ENCODE measurements around the gene PPHLN1. TPM values are rescaled to one million over a fixed set of nuclear protein-coding genes. Genes with fewer than 3 reads are reported as not detected.

The PPHLN1 gene
- total RNA-seq, 2 experiments from 2014 or later: 52.9 to 63.3 TPM

DNA sequence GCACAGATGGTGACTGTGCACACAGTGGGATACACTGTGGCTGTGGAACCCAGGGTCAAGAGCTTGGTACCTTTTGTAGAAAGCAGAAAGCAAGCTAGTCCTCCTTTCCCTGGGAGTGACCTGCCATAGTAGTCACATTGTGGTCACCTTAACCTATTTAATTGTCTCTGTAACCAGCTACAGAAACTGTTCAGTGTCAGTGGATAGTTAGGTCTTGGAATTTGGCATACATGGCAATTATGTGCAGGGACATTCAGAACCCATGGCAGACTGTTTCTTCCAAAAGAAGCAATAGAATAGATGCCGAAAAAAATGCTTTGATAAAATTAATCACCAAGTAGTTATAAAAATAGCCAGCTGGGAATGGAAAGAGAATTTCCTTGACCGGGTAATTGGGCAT, 30.4 kb downstream of the PPHLN1 start:
- peaks cover 23% of the 10 kb centered on the region for H3K4me1 Mint-ChIP-seq (ENCODE audit: low read depth)
- DNase-seq: no peak
- no peaks in the 10 kb centered on the region for H3K27me3 Mint-ChIP-seq (ENCODE audit: low read depth)
- H3K4me3 Mint-ChIP-seq: no peak overlapping the region
- H3K27ac Mint-ChIP-seq: no peak overlapping the region
- CTCF ChIA-PET: interaction anchor here (0.8 to 2.0 kb wide), 2 partner anchors 16 to 30 kb away, joined by 3 to 6 read pairs; no protein-coding TSS in a partner anchor
- H3K36me3 Mint-ChIP-seq (ENCODE audit: low read depth): peaks cover 16% of the 10 kb centered on the region
- H3K9me3 Mint-ChIP-seq: no peaks in the 10 kb centered on the region
- intact Hi-C loops (cut with micrococcal nuclease): no loop called here

GRCh38 chr12:42360747-42361403, 34.9 kb downstream of the PPHLN1 start:
- Mint-ChIP-seq H3K4me3 (no peak overlapping the region), H3K27ac (peak overlapping the region; percentile 65), H3K9me3 (no peaks in the 10 kb centered on the region), H3K27me3 (ENCODE audit: low read depth) (no peaks in the 10 kb centered on the region), H3K36me3 (ENCODE audit: low read depth) (peaks cover 24% of the 10 kb centered on the region), H3K4me1 (ENCODE audit: low read depth) (peaks cover 51% of the 10 kb centered on the region)
- intact Hi-C loops (cut with micrococcal nuclease): loop anchor here (1.0 to 2.0 kb wide), 3 partner anchors 35 to 122 kb away; partner anchors contain the start of genes PPHLN1, YAF2 and ZCRB1
- DNase-seq: no peak
- CTCF ChIA-PET: interaction anchor here (0.7 to 3.5 kb wide), 2 partner anchors 11 to 14 kb away, joined by 3 to 21 read pairs; no protein-coding TSS in a partner anchor

- DNase-seq: no peak
- no peak overlapping the region for H3K27ac Mint-ChIP-seq
- no peak overlapping the region for H3K4me3 Mint-ChIP-seq
- CTCF ChIA-PET: interaction anchor here (3.5 kb wide), 1 partner anchor 9 kb away, joined by 21 read pairs; no protein-coding TSS in a partner anchor
- no peaks in the 10 kb centered on the region for H3K9me3 Mint-ChIP-seq
- intact Hi-C loops (cut with micrococcal nuclease): loop anchor here (2.0 kb wide), 1 partner anchor 123 kb away; the partner anchor contains the start of gene YAF2
- H3K36me3 Mint-ChIP-seq (ENCODE audit: low read depth): peaks cover 22% of the 10 kb centered on the region
- no peaks in the 10 kb centered on the region for H3K27me3 Mint-ChIP-seq (ENCODE audit: low read depth)
- peaks cover 51% of the 10 kb centered on the region for H3K4me1 Mint-ChIP-seq (ENCODE audit: low read depth)
Observed at GRCh38 chr12:42361909-42362646, 36.1 kb downstream of the PPHLN1 start.

DNA sequence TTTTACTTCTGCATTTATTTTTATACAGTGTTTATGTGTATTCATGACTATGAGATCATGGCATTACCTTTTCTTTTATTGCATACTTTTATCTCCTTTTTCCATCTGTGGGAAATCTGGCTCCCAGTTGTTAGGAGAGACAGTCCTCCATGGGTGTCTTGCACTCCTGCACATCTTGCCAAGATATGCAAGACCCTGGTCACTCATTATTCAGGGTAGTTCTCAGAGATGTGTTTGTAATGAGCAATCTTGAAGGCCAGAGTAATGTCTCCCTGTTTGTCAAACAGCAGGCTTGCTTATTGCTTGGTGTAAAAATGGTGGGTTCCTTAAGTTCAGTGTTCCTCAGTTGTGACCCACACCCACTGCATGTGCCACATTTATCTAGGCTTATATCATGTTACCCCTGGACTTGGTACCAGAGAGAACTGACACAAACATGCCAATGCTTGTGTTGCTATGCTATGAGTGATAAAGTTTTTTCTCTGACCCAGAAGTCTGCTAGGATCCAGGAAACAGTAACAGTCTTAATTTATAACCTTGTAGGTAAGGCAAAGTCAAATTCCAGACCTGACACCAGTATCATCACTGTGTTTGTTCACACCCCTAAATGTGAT, 36.8 kb downstream of the PPHLN1 start:
- H3K27ac Mint-ChIP-seq: no peak overlapping the region
- H3K4me1 Mint-ChIP-seq (ENCODE audit: low read depth): peaks cover 51% of the 10 kb centered on the region
- peaks cover 21% of the 10 kb centered on the region for H3K36me3 Mint-ChIP-seq (ENCODE audit: low read depth)
- CTCF ChIA-PET: interaction anchor here (1.4 kb wide), 1 partner anchor 9 kb away, joined by 9 read pairs; no protein-coding TSS in a partner anchor
- no peaks in the 10 kb centered on the region for H3K9me3 Mint-ChIP-seq
- no peaks in the 10 kb centered on the region for H3K27me3 Mint-ChIP-seq (ENCODE audit: low read depth)
- DNase-seq: no peak
- intact Hi-C loops (cut with micrococcal nuclease): no loop called here
- no peak overlapping the region for H3K4me3 Mint-ChIP-seq

DNA sequence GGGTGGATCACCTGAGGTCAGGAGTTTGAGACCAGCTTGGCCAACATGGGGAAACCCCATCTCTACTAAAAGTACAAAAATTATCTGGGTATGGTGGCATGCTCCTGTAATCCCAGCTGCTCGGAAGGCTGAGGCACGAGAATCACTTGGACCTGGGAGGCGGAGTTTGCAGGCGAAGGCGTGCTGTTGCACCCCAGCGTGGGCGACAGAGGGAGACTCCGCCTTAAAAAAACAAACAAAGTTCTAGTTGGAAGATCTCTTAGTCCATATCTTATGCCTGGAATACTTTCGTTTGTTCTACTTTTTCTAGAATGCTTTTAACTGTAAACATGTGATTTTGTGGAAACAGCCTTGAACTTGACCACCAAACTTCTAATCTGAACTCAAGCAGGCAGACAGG, 38.7 kb downstream of the PPHLN1 start:
- Mint-ChIP-seq H3K9me3 (no peaks in the 10 kb centered on the region), H3K27ac (no peak overlapping the region), H3K27me3 (ENCODE audit: low read depth) (no peaks in the 10 kb centered on the region), H3K4me3 (no peak overlapping the region), H3K4me1 (ENCODE audit: low read depth) (peaks cover 51% of the 10 kb centered on the region), H3K36me3 (ENCODE audit: low read depth) (peaks cover 17% of the 10 kb centered on the region)
- intact Hi-C loops (cut with micrococcal nuclease): no loop called here
- DNase-seq: no peak
- CTCF ChIA-PET: interaction anchor here (0.8 kb wide), 1 partner anchor 1158 kb away, joined by 3 read pairs; no protein-coding TSS in a partner anchor

GRCh38 chr12:42365486-42365885, 39.5 kb downstream of the PPHLN1 start:
- Mint-ChIP-seq H3K27ac (no peak overlapping the region), H3K36me3 (ENCODE audit: low read depth) (peaks cover 14% of the 10 kb centered on the region), H3K9me3 (no peaks in the 10 kb centered on the region), H3K27me3 (ENCODE audit: low read depth) (no peaks in the 10 kb centered on the region), H3K4me1 (ENCODE audit: low read depth) (peaks cover 43% of the 10 kb centered on the region), H3K4me3 (no peak overlapping the region)
- CTCF ChIA-PET: interaction anchor here (0.6 to 1.0 kb wide), 3 partner anchors 14 to 1159 kb away, joined by 3 read pairs; no protein-coding TSS in a partner anchor
- intact Hi-C loops (cut with micrococcal nuclease): no loop called here
- DNase-seq: no peak

- no peak for DNase-seq
- Mint-ChIP-seq H3K4me1 (ENCODE audit: low read depth) (peaks cover 8% of the 10 kb centered on the region), H3K27ac (no peak overlapping the region), H3K4me3 (no peak overlapping the region), H3K27me3 (ENCODE audit: low read depth) (no peaks in the 10 kb centered on the region), H3K9me3 (no peaks in the 10 kb centered on the region), H3K36me3 (ENCODE audit: low read depth) (no peaks in the 10 kb centered on the region)
- CTCF ChIA-PET: interaction anchor here (0.6 to 2.9 kb wide), 5 partner anchors 10 to 155 kb away, joined by 3 to 31 read pairs (median 11); no protein-coding TSS in a partner anchor
- intact Hi-C loops (cut with micrococcal nuclease): loop anchor here (10.0 kb wide), 1 partner anchor 1425 kb away; no protein-coding TSS in a partner anchor
Observed at GRCh38 chr12:42370013-42370412, 44.0 kb downstream of the PPHLN1 start.

- no peak overlapping the region for H3K27ac Mint-ChIP-seq
- intact Hi-C loops (cut with micrococcal nuclease): loop anchor here (1.0 to 10.0 kb wide), 7 partner anchors 46 to 1427 kb away; partner anchors contain the start of genes PPHLN1 and ZCRB1
- peak; percentile 33 for DNase-seq
- CTCF ChIA-PET: interaction anchor here (0.7 to 3.0 kb wide), 36 partner anchors 9 to 352 kb away, joined by 3 to 31 read pairs (median 4); partner anchors contain the start of genes PPHLN1 and ZCRB1
- peaks cover 3% of the 10 kb centered on the region for H3K4me1 Mint-ChIP-seq (ENCODE audit: low read depth)
- H3K27me3 Mint-ChIP-seq (ENCODE audit: low read depth): no peaks in the 10 kb centered on the region
- H3K9me3 Mint-ChIP-seq: no peaks in the 10 kb centered on the region
- H3K4me3 Mint-ChIP-seq: no peak overlapping the region
- peaks cover 8% of the 10 kb centered on the region for H3K36me3 Mint-ChIP-seq (ENCODE audit: low read depth)
Observed at GRCh38 chr12:42372154-42372791, 46.3 kb downstream of the PPHLN1 start.

GRCh38 chr12:42373669-42374068, 47.7 kb downstream of the PPHLN1 start:
- H3K9me3 Mint-ChIP-seq: no peaks in the 10 kb centered on the region
- DNase-seq: no peak
- no peaks in the 10 kb centered on the region for H3K27me3 Mint-ChIP-seq (ENCODE audit: low read depth)
- CTCF ChIA-PET: interaction anchor here (0.6 to 3.0 kb wide), 4 partner anchors 33 to 96 kb away, joined by 3 to 16 read pairs (median 4); partner anchors contain the start of genes PPHLN1 and ZCRB1
- H3K36me3 Mint-ChIP-seq (ENCODE audit: low read depth): peaks cover 10% of the 10 kb centered on the region
- no peak overlapping the region for H3K27ac Mint-ChIP-seq
- intact Hi-C loops (cut with micrococcal nuclease): loop anchor here (2.0 to 10.0 kb wide), 4 partner anchors 73 to 1429 kb away; no protein-coding TSS in a partner anchor
- H3K4me3 Mint-ChIP-seq: no peak overlapping the region
- H3K4me1 Mint-ChIP-seq (ENCODE audit: low read depth): no peaks in the 10 kb centered on the region

DNA sequence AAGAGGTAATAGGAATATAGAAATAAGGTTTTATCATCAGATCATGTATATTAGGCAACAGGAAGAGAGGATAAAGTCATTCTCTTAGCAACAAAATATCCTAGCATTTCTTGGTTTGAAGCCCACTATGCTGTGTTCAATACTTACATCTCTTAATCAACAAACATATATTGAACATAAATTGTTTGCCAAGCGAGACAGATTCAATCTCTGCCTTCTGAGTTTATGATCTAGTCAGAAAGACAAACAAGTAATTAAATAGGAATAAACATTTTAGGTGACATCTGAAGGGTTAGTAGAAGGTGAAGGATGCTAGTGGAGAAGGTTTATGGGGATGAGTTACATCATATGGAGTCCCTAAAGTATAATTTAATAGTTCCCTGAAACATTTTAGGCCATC, 54.8 kb downstream of the PPHLN1 start:
- Mint-ChIP-seq H3K9me3 (no peaks in the 10 kb centered on the region), H3K4me3 (no peak overlapping the region), H3K27ac (no peak overlapping the region), H3K27me3 (ENCODE audit: low read depth) (no peaks in the 10 kb centered on the region), H3K36me3 (ENCODE audit: low read depth) (peaks cover 13% of the 10 kb centered on the region), H3K4me1 (ENCODE audit: low read depth) (peaks cover 6% of the 10 kb centered on the region)
- DNase-seq: no peak
- CTCF ChIA-PET: interaction anchor here (6.4 kb wide), 1 partner anchor 9 kb away, joined by 31 read pairs; no protein-coding TSS in a partner anchor
- intact Hi-C loops (cut with micrococcal nuclease): no loop called here

DNA sequence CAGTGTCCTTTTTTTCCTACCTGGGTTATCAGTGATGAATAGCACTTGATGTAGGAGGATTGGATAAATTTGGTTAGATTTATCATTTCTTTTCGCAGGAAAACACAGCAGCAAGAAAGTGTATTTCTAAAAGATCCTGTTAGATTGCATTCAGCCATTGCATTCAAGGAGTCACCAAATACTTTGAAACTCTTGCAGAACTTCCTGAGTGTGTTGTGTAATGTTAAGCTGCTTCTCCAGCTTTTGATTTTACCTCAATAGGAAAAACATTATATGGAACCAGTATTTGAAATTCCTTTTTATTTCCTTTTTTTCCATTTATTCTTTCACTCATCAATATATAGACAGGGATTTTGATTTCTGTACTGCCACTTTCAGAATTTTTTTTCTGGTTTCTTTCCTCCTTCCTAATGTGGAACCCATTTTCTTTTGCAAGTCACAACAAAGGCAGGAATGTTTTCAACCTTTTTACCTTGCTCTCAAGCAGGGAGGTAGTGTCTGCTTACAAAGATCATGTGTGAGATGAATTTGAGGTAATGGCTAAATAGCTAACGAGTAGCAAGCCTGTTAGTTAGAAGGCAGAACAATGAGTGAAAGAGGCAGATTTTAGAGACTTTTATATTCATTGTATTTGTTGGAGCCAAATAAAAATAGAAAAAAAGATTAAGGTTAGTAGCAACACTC, 56.2 kb downstream of the PPHLN1 start:
- no peak overlapping the region for H3K27ac Mint-ChIP-seq
- H3K4me3 Mint-ChIP-seq: no peak overlapping the region
- H3K36me3 Mint-ChIP-seq (ENCODE audit: low read depth): peaks cover 8% of the 10 kb centered on the region
- peaks cover 6% of the 10 kb centered on the region for H3K4me1 Mint-ChIP-seq (ENCODE audit: low read depth)
- H3K9me3 Mint-ChIP-seq: no peaks in the 10 kb centered on the region
- CTCF ChIA-PET: interaction anchor here (6.4 kb wide), 1 partner anchor 11 kb away, joined by 31 read pairs; no protein-coding TSS in a partner anchor
- DNase-seq: no peak
- intact Hi-C loops (cut with micrococcal nuclease): no loop called here
- H3K27me3 Mint-ChIP-seq (ENCODE audit: low read depth): no peaks in the 10 kb centered on the region

All from activated naive CD4-positive, alpha-beta T cell treated with anti-CD3 and anti-CD28 coated beads for 36 hours (primary cell).